SK-N-SH (cell line): ENCODE data around the gene TCF7L2. TPM values are rescaled to one million over a fixed set of nuclear protein-coding genes. Genes with fewer than 3 reads are reported as not detected.

Experiments
- CTCF ChIA-PET: fragments of 300-600, 350-600 bp; formaldehyde crosslinking; extraction: SDS; loops from one replicate; lab custom pipeline; 2021; lab: Yijun Ruan, JAX
- POLR2A ChIA-PET: fragments of 350-600 bp; sonication (Branson Sonifier 250); formaldehyde crosslinking; extraction: SDS; loops from one replicate; lab custom pipeline; 2020; ENCODE audit warnings: antibody characterized with exemption, inconsistent platforms; lab: Yijun Ruan, JAX
- DNase-seq: peaks from one replicate; pipeline ENCODE4 v3.0.0; 2012
- H2AFZ ChIP-seq: fragments of 200-600 bp; sonication (generic); 2 replicates; pipeline ENCODE4 v1.8.1; 2016; ENCODE audit warnings: antibody characterized with exemption, mild to moderate bottlenecking, low read depth
- H3F3A ChIP-seq: fragments of 200-600 bp; sonication (generic); replicated peaks from 2 replicates; pipeline ENCODE3; 2016; ENCODE audit warnings: antibody characterized with exemption, mild to moderate bottlenecking; ENCODE audit not compliant: insufficient read depth
- H3K27ac ChIP-seq, 2 experiments: fragments of 200-500 bp in 1 of 2; fragments of 200-600 bp in 1 of 2; sonication (Bioruptor generic) in 1 of 2; sonication (generic), shearing (Covaris generic) in 1 of 2; 2 replicates each; pipeline versions ENCODE4 v1.5.1 to v1.6.1; 2014 to 2016; ENCODE audit warnings: low read depth in 2 of 2, inconsistent platforms in 1 of 2, low read length in 1 of 2, mild to moderate bottlenecking in 1 of 2, mixed read lengths in 1 of 2
- H3K27me3 ChIP-seq: fragments of 200-600 bp; sonication (generic), shearing (Covaris generic); 2 replicates; pipeline ENCODE4 v1.6.1; 2016; ENCODE audit warnings: mixed run types; ENCODE audit not compliant: insufficient read depth
- H3K36me3 ChIP-seq, 2 experiments: fragments of 200-500 bp in 1 of 2; fragments of 200-600 bp in 1 of 2; sonication (Bioruptor generic) in 1 of 2; sonication (generic) in 1 of 2; replicated peaks in 1 of 2; 2 replicates each; pipeline versions ENCODE3 to v1.5.1; 2014 to 2016; ENCODE audit warnings: low read length in 1 of 2, mild to moderate bottlenecking in 1 of 2; ENCODE audit not compliant: insufficient read depth in 2 of 2, control insufficient read depth in 1 of 2
- H3K4me1 ChIP-seq, 2 experiments: fragments of 200-500 bp in 1 of 2; fragments of 200-600 bp in 1 of 2; sonication (Bioruptor generic) in 1 of 2; sonication (generic), shearing (Covaris generic) in 1 of 2; 2 replicates each; pipeline versions ENCODE4 v1.5.1 to v1.6.1; 2014 to 2016; ENCODE audit warnings: low read depth in 1 of 2, low read length in 1 of 2, mixed run types in 1 of 2; ENCODE audit not compliant: insufficient read depth in 2 of 2, control insufficient read depth in 1 of 2
- H3K4me2 ChIP-seq: fragments of 200-600 bp; sonication (generic), shearing (Covaris generic); 2 replicates; pipeline ENCODE4 v1.6.1; 2017; ENCODE audit warnings: mixed run types
- H3K4me3 ChIP-seq, 2 experiments: fragments of 200-500 bp in 1 of 2; fragments of 200-600 bp in 1 of 2; sonication (Bioruptor generic) in 1 of 2; sonication (generic), shearing (Covaris generic) in 1 of 2; 2 replicates each; pipeline versions ENCODE4 v1.5.1 to v1.8.1; 2014 to 2016; ENCODE audit warnings: low read depth in 2 of 2, inconsistent platforms in 1 of 2, low read length in 1 of 2, mild to moderate bottlenecking in 1 of 2, mixed read lengths in 1 of 2, moderate library complexity in 1 of 2
- H3K79me2 ChIP-seq: fragments of 200-600 bp; sonication (generic); 2 replicates; pipeline ENCODE4 v1.8.1; 2017; ENCODE audit warnings: mild to moderate bottlenecking; ENCODE audit not compliant: insufficient read depth
- H3K9ac ChIP-seq: fragments of 200-600 bp; sonication (generic); 2 replicates; pipeline ENCODE4 v1.6.1; 2017; ENCODE audit warnings: mixed run types
- H3K9me2 ChIP-seq: fragments of 200-600 bp; sonication (generic); 2 replicates; pipeline ENCODE4 v1.6.1; 2017; ENCODE audit warnings: mixed run types
- H3K9me3 ChIP-seq: fragments of 200-600 bp; sonication (generic); 2 replicates; pipeline ENCODE4 v1.6.1; 2017; ENCODE audit warnings: mixed run types, mild to moderate bottlenecking, moderate library complexity
- H4K20me1 ChIP-seq: fragments of 200-600 bp; sonication (generic); 2 replicates; pipeline ENCODE4 v1.6.1; 2017; ENCODE audit warnings: mild to moderate bottlenecking, mixed run types; ENCODE audit not compliant: insufficient read depth
- CTCF ChIP-seq: fragments of 200-600 bp; sonication (generic); IDR thresholded peaks from 2 replicates; pipeline ENCODE4 v1.6.1; 2017; ENCODE audit warnings: antibody characterized with exemption, mild to moderate bottlenecking, moderate library complexity
- ELF1 ChIP-seq: IDR thresholded peaks from 2 replicates; pipeline ENCODE4 v1.4.0; 2012
- FOXJ3 ChIP-seq: sonication (generic); formaldehyde crosslinking; IDR thresholded peaks from 2 replicates; pipeline ENCODE4 v1.5.1; 2020; ENCODE audit warnings: mild to moderate bottlenecking, missing genetic modification reagents
- IRF3 ChIP-seq: fragments of 150-350 bp; IDR thresholded peaks from 2 replicates; pipeline ENCODE4 v1.6.1; 2016; ENCODE audit warnings: mild to moderate bottlenecking, low read depth, low read length
- JUND ChIP-seq: IDR thresholded peaks from 2 replicates; pipeline ENCODE4 v1.4.0; 2012
- MAX ChIP-seq: IDR thresholded peaks from 2 replicates; pipeline ENCODE4 v1.4.0; 2012; ENCODE audit warnings: low read depth
- MXI1 ChIP-seq: IDR thresholded peaks from 2 replicates; pipeline ENCODE4 v1.6.1; 2012; ENCODE audit warnings: mild to moderate bottlenecking, low read depth, low read length, improper control_type of control experiment
- NFIC ChIP-seq: IDR thresholded peaks from 2 replicates; pipeline ENCODE4 v1.4.0; 2012; ENCODE audit warnings: borderline replicate concordance
- RAD21 ChIP-seq: IDR thresholded peaks from 2 replicates; pipeline ENCODE4 v1.6.1; 2012; ENCODE audit warnings: mild to moderate bottlenecking, low read length
- RXRA ChIP-seq: IDR thresholded peaks from 2 replicates; pipeline ENCODE4 v1.4.0; 2012; ENCODE audit warnings: low read depth, mild to moderate bottlenecking, borderline replicate concordance
- SIN3A ChIP-seq: IDR thresholded peaks from 2 replicates; pipeline ENCODE4 v1.6.1; 2012; ENCODE audit warnings: low read depth, mild to moderate bottlenecking, low read length, moderate library complexity, borderline replicate concordance
- TEAD4 ChIP-seq: IDR thresholded peaks from 2 replicates; pipeline ENCODE4 v1.4.0; 2012; ENCODE audit warnings: mild to moderate bottlenecking, borderline replicate concordance; ENCODE audit not compliant: insufficient read depth
- USF1 ChIP-seq: IDR thresholded peaks from 2 replicates; pipeline ENCODE4 v1.4.0; 2012; ENCODE audit warnings: low read depth, borderline replicate concordance
- USF2 ChIP-seq: fragments of 150-350 bp; IDR thresholded peaks from 2 replicates; pipeline ENCODE4 v1.6.1; 2017; ENCODE audit warnings: antibody characterized with exemption, low read length, low read depth, borderline replicate concordance
- YY1 ChIP-seq: IDR thresholded peaks from 2 replicates; pipeline ENCODE4 v1.4.0; 2012; ENCODE audit warnings: low read depth, mild to moderate bottlenecking
- WGBS: methylation state at CpG from one replicate; pipeline ENCODE4 v1.1.6; 2017; ENCODE audit warnings: low lambda C conversion rate; 5-methylcytosine and 5-hydroxymethylcytosine counted together
- polyA plus RNA-seq, 3 experiments: library from polyadenylated mRNA; depleted of rRNA; stranded (reverse); fragments of >200 nt; gene quantifications; 2 replicates each; pipeline ENCODE4 v1.2.3, GENCODE V29; 2012

Gene TCF7L2
- polyA plus RNA-seq, 1 of the 3 experiments (the other 2 are of a cell fraction): 10.2 TPM

- Histone ChIP-seq H4K20me1 (peaks cover 14% of the 10 kb centered on the region; the same call in 1 of the 2 replicates), H3K27me3 (no peaks in the 10 kb centered on the region), H3K4me1 (0 out of 4 replicates have a peak, but pooled peaks cover 0 to under 1% of the 10 kb centered on the region in 2 experiments), H3K4me2 (no peak overlapping the region), H3K79me2 (peaks cover 64% of the 10 kb centered on the region), H3K4me3 (no peak overlapping the region), H2AFZ (no peak overlapping the region), H3K27ac (no peak overlapping the region), H3K9ac (no peak overlapping the region), H3F3A (peaks cover under 1% of the 10 kb centered on the region), H3K36me3 (peaks cover 0 to 3% of the 10 kb centered on the region in 2 experiments), H3K9me2 (no peaks in the 10 kb centered on the region), H3K9me3 (no peaks in the 10 kb centered on the region)
- ChIA-PET POLR2A (no interaction called here), CTCF (no interaction called here)
- TF ChIP-seq USF2: no peak
- TF ChIP-seq RXRA: no peak
- TF ChIP-seq JUND: no peak
- TF ChIP-seq ELF1: no peak
- TF ChIP-seq NFIC: no peak
- no peak for TF ChIP-seq MXI1
- TF ChIP-seq IRF3: no peak
- no peak for DNase-seq
- 95% methylated on average over 17 of the region's 19 CpGs for WGBS
These were observed 41.9 kb downstream of the TCF7L2 start for GRCh38 chr10:112991888-112992491.

- no peaks in the 10 kb centered on the region for H3F3A ChIP-seq
- H2AFZ ChIP-seq: no peak overlapping the region
- no peak overlapping the region for H3K27ac ChIP-seq
- ChIA-PET POLR2A (no interaction called here), CTCF (interaction anchor here (1.4 to 2.6 kb wide), 2 partner anchors 10 to 12 kb away, joined by 4 to 8 read pairs; no protein-coding TSS in a partner anchor)
- peaks cover 0 to 3% of the 10 kb centered on the region in 2 experiments for H3K36me3 ChIP-seq
- peaks cover 36% of the 10 kb centered on the region for H4K20me1 ChIP-seq
- no peak overlapping the region for H3K4me3 ChIP-seq
- peaks cover 53% of the 10 kb centered on the region for H3K79me2 ChIP-seq
- TF ChIP-seq FOXJ3 (no peak), SIN3A (no peak), USF1 (no peak), CTCF (no peak), RAD21 (no peak), TEAD4 (no peak), MAX (no peak), YY1 (no peak)
- H3K4me1 ChIP-seq: peaks cover 5 to 8% of the 10 kb centered on the region in 2 experiments; a peak in 1 of 4 replicates
- H3K9ac ChIP-seq: no peak overlapping the region
- no peaks in the 10 kb centered on the region for H3K9me3 ChIP-seq
- DNase-seq: no peak
- H3K27me3 ChIP-seq: no peaks in the 10 kb centered on the region
- no peaks in the 10 kb centered on the region for H3K9me2 ChIP-seq
- WGBS: 88% methylated on average over 3 of the region's 3 CpGs
- no peak overlapping the region for H3K4me2 ChIP-seq
These were observed 46.4 kb downstream of the TCF7L2 start for GRCh38 chr10:112996462-112996861.
